ENCODE data around the gene RAB11A.

RAB11A gene

GRCh38 chr15:65869126-65869953 lies at the start of gene RAB11A:
RAB11A (plus strand) TSS chr15:65869491; CDS start chr15:65869586, 95 bp downstream.
- peak; percentile 96 for DNase-seq

- DNase-seq: no peak
Measured at GRCh38 chr15:65819563-65819960, 49.7 kb upstream of the RAB11A start.

- DNase-seq: no peak
Measured at GRCh38 chr15:65821070-65821469, 48.2 kb upstream of the RAB11A start.

GRCh38 chr15:65822316-65822715 lies 47.0 kb upstream of the RAB11A start:
- no peak for DNase-seq

- peak; percentile 31 for DNase-seq
Measured at GRCh38 chr15:65824031-65824743, 45.1 kb upstream of the RAB11A start.

- no peak for DNase-seq
Measured at GRCh38 chr15:65824941-65825544, 44.2 kb upstream of the RAB11A start.

- peak; percentile 33 for DNase-seq
Measured at GRCh38 chr15:65827065-65827464, 42.2 kb upstream of the RAB11A start.

GRCh38 chr15:65828585-65828984 lies 40.7 kb upstream of the RAB11A start:
- DNase-seq: peak; percentile 49

GRCh38 chr15:65829130-65829764 lies 40.0 kb upstream of the RAB11A start:
- DNase-seq: peak; percentile 38

- peak; percentile 55 for DNase-seq
Measured at GRCh38 chr15:65832549-65833364, 36.5 kb upstream of the RAB11A start.

GRCh38 chr15:65833501-65834205 lies 35.6 kb upstream of the RAB11A start:
- peak; percentile 64 for DNase-seq

GRCh38 chr15:65834603-65835282 lies 34.5 kb upstream of the RAB11A start:
- DNase-seq: no peak

- no peak for DNase-seq
Measured at GRCh38 chr15:65835447-65835846, 33.8 kb upstream of the RAB11A start.

- DNase-seq: peak; percentile 26
Measured at GRCh38 chr15:65836665-65837064, 32.6 kb upstream of the RAB11A start.

- no peak for DNase-seq
Measured at GRCh38 chr15:65837301-65838294, 31.7 kb upstream of the RAB11A start.

GRCh38 chr15:65839354-65839901 lies 29.9 kb upstream of the RAB11A start:
- DNase-seq: no peak

- no peak for DNase-seq
Measured at GRCh38 chr15:65839985-65840384, 29.3 kb upstream of the RAB11A start.

- DNase-seq: no peak
Measured at GRCh38 chr15:65841121-65841930, 28.0 kb upstream of the RAB11A start.
